Bronchial epithelial cell (primary cell): ENCODE results near the gene MRPL52. TPM values are rescaled to one million over a fixed set of nuclear protein-coding genes. Genes with fewer than 3 reads are reported as not detected.
A peak's percentile ranks its signal among the peaks of the same experiment; 100 is the strongest.

ENCODE experiments used
- DNase-seq: peaks from one replicate; pipeline ENCODE4 v3.0.0-alpha.2; 2010; ENCODE audit warnings: low read depth
- FAIRE-seq: peaks from 2 replicates; lab custom pipeline; 2011; peaks lifted over from hg19 to GRCh38; lab: Jason Lieb, UNC
- H3K27me3 ChIP-seq: 2 replicates; pipeline ENCODE4 v1.5.1; 2011; ENCODE audit warnings: low read length; ENCODE audit not compliant: control insufficient read depth, insufficient read depth
- H3K36me3 ChIP-seq: 2 replicates; pipeline ENCODE4 v1.5.1; 2011; ENCODE audit warnings: low read length; ENCODE audit not compliant: control insufficient read depth, insufficient read depth
- H3K4me3 ChIP-seq: 2 replicates; pipeline ENCODE4 v1.5.1; 2011; ENCODE audit warnings: mild to moderate bottlenecking, low read depth, low read length, control low read depth
- CTCF ChIP-seq: IDR thresholded peaks from 2 replicates; pipeline ENCODE4 v1.5.1; 2011; ENCODE audit warnings: mild to moderate bottlenecking, moderate library complexity, low read length, control low read depth, inconsistent platforms; ENCODE audit not compliant: insufficient read depth, severe bottlenecking
- total RNA-seq: library from RNA; depleted of rRNA; stranded (reverse); fragments of >200 nt; gene quantifications from 2 replicates; pipeline ENCODE4 v1.2.1, GENCODE V29; 2014

The MRPL52 gene
- total RNA-seq, 1 donor from 2014 or later, result 33.2 TPM

GRCh38 chr14:22877000-22877501, 47.4 kb downstream of the MRPL52 start:
- no peaks in the 10 kb centered on the region for H3K27me3 ChIP-seq
- peaks cover 49% of the 10 kb centered on the region for H3K36me3 ChIP-seq
- no peak for FAIRE-seq
- no peak for TF ChIP-seq CTCF
- no peak overlapping the region for H3K4me3 ChIP-seq
- DNase-seq, result no peak

- FAIRE-seq (no peak), DNase-seq (no peak)
- peaks cover 45% of the 10 kb centered on the region for H3K36me3 ChIP-seq
- no peaks in the 10 kb centered on the region for H3K27me3 ChIP-seq
- no peak for TF ChIP-seq CTCF
- H3K4me3 ChIP-seq, result no peak overlapping the region
Observed at GRCh38 chr14:22878271-22879246, 48.9 kb downstream of the MRPL52 start.

- Histone ChIP-seq H3K4me3 (no peak overlapping the region), H3K27me3 (no peaks in the 10 kb centered on the region), H3K36me3 (peaks cover 18% of the 10 kb centered on the region)
- no peak for TF ChIP-seq CTCF
- DNase-seq, result no peak
- FAIRE-seq, result no peak
Observed at GRCh38 chr14:22882064-22882463, 52.4 kb downstream of the MRPL52 start.

- FAIRE-seq, result no peak
- no peak overlapping the region for H3K4me3 ChIP-seq
- peak; percentile 74 for DNase-seq
Observed at GRCh38 chr14:22882529-22883172, 53.0 kb downstream of the MRPL52 start.

More at GRCh38 chr14:22882529-22883172, 53.0 kb downstream of the MRPL52 start:
- peaks cover 13% of the 10 kb centered on the region for H3K36me3 ChIP-seq
- no peak for TF ChIP-seq CTCF
- H3K27me3 ChIP-seq, result no peaks in the 10 kb centered on the region
